NB4 (cell line): ENCODE data around the gene DCTPP1.

ENCODE experiments used
- POLR2A ChIP-seq: IDR thresholded peaks from 2 replicates; pipeline ENCODE4 v1.6.1; 2011; ENCODE audit warnings: mild to moderate bottlenecking; ENCODE audit not compliant: insufficient read length; ENCODE audit errors: extremely low read depth
- TF ChIP-seq, protein P1 (sequence below): IDR thresholded peaks from one replicate; pipeline ENCODE4 v1.5.1; 2012; ENCODE audit warnings: low read depth, low read length
- TF ChIP-seq, protein P2 (sequence below): IDR thresholded peaks from 2 replicates; pipeline ENCODE4 v1.6.1; 2011; ENCODE audit warnings: low read depth, low read length

DNA sequence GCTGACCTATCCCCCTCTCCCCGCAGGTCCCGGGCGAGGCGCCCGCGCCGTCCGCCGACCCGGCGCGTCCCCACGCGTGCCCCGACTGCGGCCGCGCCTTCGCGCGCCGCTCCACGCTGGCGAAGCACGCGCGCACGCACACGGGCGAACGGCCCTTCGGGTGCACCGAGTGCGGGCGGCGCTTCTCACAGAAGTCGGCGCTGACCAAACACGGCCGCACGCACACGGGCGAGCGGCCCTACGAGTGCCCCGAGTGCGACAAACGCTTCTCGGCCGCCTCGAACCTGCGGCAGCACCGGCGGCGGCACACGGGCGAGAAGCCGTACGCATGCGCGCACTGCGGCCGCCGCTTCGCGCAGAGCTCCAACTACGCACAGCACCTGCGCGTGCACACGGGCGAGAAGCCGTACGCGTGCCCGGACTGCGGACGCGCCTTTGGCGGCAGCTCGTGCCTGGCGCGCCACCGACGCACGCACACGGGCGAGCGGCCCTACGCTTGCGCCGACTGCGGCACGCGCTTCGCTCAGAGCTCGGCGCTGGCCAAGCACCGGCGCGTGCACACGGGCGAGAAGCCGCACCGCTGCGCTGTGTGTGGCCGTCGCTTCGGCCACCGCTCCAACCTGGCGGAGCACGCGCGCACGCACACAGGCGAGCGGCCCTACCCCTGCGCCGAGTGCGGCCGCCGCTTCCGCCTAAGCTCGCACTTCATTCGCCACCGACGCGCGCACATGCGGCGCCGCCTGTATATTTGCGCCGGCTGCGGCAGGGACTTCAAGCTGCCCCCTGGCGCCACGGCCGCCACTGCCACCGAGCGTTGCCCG lies 12.1 kb downstream of the DCTPP1 start:
- TF ChIP-seq, protein P1, sequence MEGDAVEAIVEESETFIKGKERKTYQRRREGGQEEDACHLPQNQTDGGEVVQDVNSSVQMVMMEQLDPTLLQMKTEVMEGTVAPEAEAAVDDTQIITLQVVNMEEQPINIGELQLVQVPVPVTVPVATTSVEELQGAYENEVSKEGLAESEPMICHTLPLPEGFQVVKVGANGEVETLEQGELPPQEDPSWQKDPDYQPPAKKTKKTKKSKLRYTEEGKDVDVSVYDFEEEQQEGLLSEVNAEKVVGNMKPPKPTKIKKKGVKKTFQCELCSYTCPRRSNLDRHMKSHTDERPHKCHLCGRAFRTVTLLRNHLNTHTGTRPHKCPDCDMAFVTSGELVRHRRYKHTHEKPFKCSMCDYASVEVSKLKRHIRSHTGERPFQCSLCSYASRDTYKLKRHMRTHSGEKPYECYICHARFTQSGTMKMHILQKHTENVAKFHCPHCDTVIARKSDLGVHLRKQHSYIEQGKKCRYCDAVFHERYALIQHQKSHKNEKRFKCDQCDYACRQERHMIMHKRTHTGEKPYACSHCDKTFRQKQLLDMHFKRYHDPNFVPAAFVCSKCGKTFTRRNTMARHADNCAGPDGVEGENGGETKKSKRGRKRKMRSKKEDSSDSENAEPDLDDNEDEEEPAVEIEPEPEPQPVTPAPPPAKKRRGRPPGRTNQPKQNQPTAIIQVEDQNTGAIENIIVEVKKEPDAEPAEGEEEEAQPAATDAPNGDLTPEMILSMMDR = no peak
- no peak for TF ChIP-seq POLR2A
- TF ChIP-seq, protein P2, sequence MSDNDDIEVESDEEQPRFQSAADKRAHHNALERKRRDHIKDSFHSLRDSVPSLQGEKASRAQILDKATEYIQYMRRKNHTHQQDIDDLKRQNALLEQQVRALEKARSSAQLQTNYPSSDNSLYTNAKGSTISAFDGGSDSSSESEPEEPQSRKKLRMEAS = no peak
